NCI-H1436 (cell line): ENCODE measurements around the gene CDC14A.
"Not testable (repeated sequence)": the region's sequence is repeated elsewhere in the genome, so short reads cannot be mapped to it uniquely, and the experiment has no call there.

ENCODE experiments used
- DNase-seq: peaks from one replicate; lab custom pipeline; 2025; lab: John Stamatoyannopoulos, UW

The CDC14A gene

GRCh38 chr1:100363831-100364230 is 11.5 kb downstream of the CDC14A start:
- no peak for DNase-seq

- DNase-seq: no peak
Measured at GRCh38 chr1:100364697-100365096, 12.4 kb downstream of the CDC14A start.

GRCh38 chr1:100366209-100366525 is 13.9 kb downstream of the CDC14A start:
- no peak for DNase-seq

GRCh38 chr1:100369339-100369738 is 17.0 kb downstream of the CDC14A start:
- not testable (repeated sequence) for DNase-seq

GRCh38 chr1:100373953-100374352 is 21.6 kb downstream of the CDC14A start:
- not testable (repeated sequence) for DNase-seq

- not testable (repeated sequence) for DNase-seq
Measured at GRCh38 chr1:100376890-100377289, 24.6 kb downstream of the CDC14A start.

- DNase-seq: no peak
Measured at GRCh38 chr1:100377590-100378361, 25.5 kb downstream of the CDC14A start.

- DNase-seq: no peak
Measured at GRCh38 chr1:100378956-100379355, 26.6 kb downstream of the CDC14A start.

GRCh38 chr1:100380635-100381034 is 28.3 kb downstream of the CDC14A start:
- DNase-seq: no peak

- no peak for DNase-seq
Measured at GRCh38 chr1:100382657-100383056, 30.4 kb downstream of the CDC14A start.

- no peak for DNase-seq
Measured at GRCh38 chr1:100383743-100384405, 31.6 kb downstream of the CDC14A start.

GRCh38 chr1:100387209-100387608 is 34.9 kb downstream of the CDC14A start:
- no peak for DNase-seq

- no peak for DNase-seq
Measured at GRCh38 chr1:100387657-100388350, 35.5 kb downstream of the CDC14A start.

- no peak for DNase-seq
Measured at GRCh38 chr1:100390531-100390930, 38.2 kb downstream of the CDC14A start.

GRCh38 chr1:100391675-100392074 is 39.4 kb downstream of the CDC14A start:
- no peak for DNase-seq

GRCh38 chr1:100392756-100393155 is 40.5 kb downstream of the CDC14A start:
- no peak for DNase-seq

- DNase-seq: no peak
Measured at GRCh38 chr1:100394285-100394684, 42.0 kb downstream of the CDC14A start.

- DNase-seq: no peak
Measured at GRCh38 chr1:100395913-100396312, 43.6 kb downstream of the CDC14A start.

- DNase-seq: no peak
Measured at GRCh38 chr1:100396651-100397050, 44.3 kb downstream of the CDC14A start.

GRCh38 chr1:100397681-100398080 is 45.4 kb downstream of the CDC14A start:
- DNase-seq: no peak

- DNase-seq: no peak
Measured at GRCh38 chr1:100398648-100399047, 46.3 kb downstream of the CDC14A start.

- DNase-seq: no peak
Measured at GRCh38 chr1:100400404-100400803, 48.1 kb downstream of the CDC14A start.

- DNase-seq: no peak
Measured at GRCh38 chr1:100404821-100405220, 52.5 kb downstream of the CDC14A start.
